Testis (tissue), 2 donors: Measurements from ENCODE around the gene RBM28.

Source experiments
- POLR2A ChIP-seq: fragments of 450-650 bp; IDR thresholded peaks from one replicate; pipeline ENCODE4 v1.6.1; 2017; ENCODE audit warnings: antibody characterized with exemption, mild to moderate bottlenecking, moderate library complexity
- TF ChIP-seq, protein P1 (sequence below), 3 experiments: fragments of 450-650 bp in 2 of 3; fragments of 200-600 bp in 1 of 3; sonication (generic) in 1 of 3; IDR thresholded peaks; one replicate each; pipeline ENCODE4 v1.5.1; 2016 to 2019; ENCODE audit warnings: antibody characterized with exemption in 3 of 3, mild to moderate bottlenecking in 2 of 3, moderate library complexity in 1 of 3

DNA sequence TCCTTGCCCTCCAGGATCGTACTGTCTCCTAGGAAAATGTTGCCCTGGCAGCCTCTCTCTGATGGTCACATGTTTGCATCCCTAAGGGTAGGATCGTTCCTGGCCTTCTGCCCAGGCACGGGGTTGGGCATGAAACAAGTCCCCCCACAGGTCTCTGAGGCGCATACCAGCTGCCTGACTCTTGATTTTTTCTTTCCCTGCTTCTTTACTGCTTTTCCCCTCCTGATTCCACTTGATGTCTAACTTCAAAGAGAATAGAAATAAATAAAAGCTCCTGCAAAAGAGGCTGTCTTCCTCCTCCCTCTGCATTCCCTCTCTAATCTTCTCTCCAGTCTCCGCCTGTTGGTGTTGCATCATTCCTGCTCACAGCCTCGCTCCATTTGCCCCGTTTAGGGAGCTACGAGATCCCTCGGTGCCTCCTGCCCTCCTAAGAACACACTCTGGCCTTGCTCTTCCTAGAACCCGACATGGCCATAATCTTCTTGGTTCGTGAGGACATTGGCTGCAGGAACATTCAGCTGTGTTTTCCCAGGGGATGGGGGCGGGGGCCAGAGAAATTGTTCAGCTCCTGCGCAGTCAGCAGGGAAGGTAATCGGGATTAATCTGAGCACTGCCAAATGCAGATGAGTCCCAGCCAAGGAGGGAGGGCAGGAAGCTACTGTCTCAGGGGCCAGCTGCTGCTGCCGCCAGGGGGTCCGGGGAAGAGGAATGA is 76.7 kb downstream of the RBM28 start:
- no peak for TF ChIP-seq POLR2A
- TF ChIP-seq, protein P1, sequence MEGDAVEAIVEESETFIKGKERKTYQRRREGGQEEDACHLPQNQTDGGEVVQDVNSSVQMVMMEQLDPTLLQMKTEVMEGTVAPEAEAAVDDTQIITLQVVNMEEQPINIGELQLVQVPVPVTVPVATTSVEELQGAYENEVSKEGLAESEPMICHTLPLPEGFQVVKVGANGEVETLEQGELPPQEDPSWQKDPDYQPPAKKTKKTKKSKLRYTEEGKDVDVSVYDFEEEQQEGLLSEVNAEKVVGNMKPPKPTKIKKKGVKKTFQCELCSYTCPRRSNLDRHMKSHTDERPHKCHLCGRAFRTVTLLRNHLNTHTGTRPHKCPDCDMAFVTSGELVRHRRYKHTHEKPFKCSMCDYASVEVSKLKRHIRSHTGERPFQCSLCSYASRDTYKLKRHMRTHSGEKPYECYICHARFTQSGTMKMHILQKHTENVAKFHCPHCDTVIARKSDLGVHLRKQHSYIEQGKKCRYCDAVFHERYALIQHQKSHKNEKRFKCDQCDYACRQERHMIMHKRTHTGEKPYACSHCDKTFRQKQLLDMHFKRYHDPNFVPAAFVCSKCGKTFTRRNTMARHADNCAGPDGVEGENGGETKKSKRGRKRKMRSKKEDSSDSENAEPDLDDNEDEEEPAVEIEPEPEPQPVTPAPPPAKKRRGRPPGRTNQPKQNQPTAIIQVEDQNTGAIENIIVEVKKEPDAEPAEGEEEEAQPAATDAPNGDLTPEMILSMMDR (IDR thresholded peaks at IDR 0.05), result no peak
